HEK293T (cell line): ENCODE data around the gene NUBPL.

Experiments
- ARNT ChIP-seq: fragments of 450-650 bp; IDR thresholded peaks from 2 replicates; pipeline ENCODE4 v1.6.1; 2017; ENCODE audit warnings: mild to moderate bottlenecking
- BHLHE40 ChIP-seq: fragments of 450-650 bp; IDR thresholded peaks from 2 replicates; pipeline ENCODE4 v1.6.1; 2016; ENCODE audit warnings: mild to moderate bottlenecking, moderate library complexity, borderline replicate concordance
- ELF4 ChIP-seq: fragments of 450-650 bp; IDR thresholded peaks from 2 replicates; pipeline ENCODE4 v1.6.1; 2017; ENCODE audit warnings: antibody characterized with exemption
- FOXA1 ChIP-seq: fragments of 450-650 bp; IDR thresholded peaks from 2 replicates; pipeline ENCODE4 v1.6.1; 2016; ENCODE audit warnings: mild to moderate bottlenecking
- FOXK2 ChIP-seq: fragments of 450-650 bp; IDR thresholded peaks from 2 replicates; pipeline ENCODE4 v1.6.1; 2016; ENCODE audit warnings: mild to moderate bottlenecking
- FOXM1 ChIP-seq: fragments of 450-650 bp; IDR thresholded peaks from 2 replicates; pipeline ENCODE4 v1.6.1; 2017; ENCODE audit warnings: mild to moderate bottlenecking, borderline replicate concordance
- HDGF ChIP-seq: fragments of 450-650 bp; IDR thresholded peaks from 2 replicates; pipeline ENCODE4 v1.6.1; 2017; ENCODE audit warnings: antibody characterized with exemption, borderline replicate concordance
- NFRKB ChIP-seq: fragments of 450-650 bp; IDR thresholded peaks from 2 replicates; pipeline ENCODE4 v1.6.1; 2016; ENCODE audit warnings: mild to moderate bottlenecking, moderate library complexity
- SP1 ChIP-seq: fragments of 450-650 bp; IDR thresholded peaks from 2 replicates; pipeline ENCODE4 v1.6.1; 2017
- SUZ12 ChIP-seq: fragments of 450-650 bp; IDR thresholded peaks from 2 replicates; pipeline ENCODE4 v1.6.1; 2016; ENCODE audit warnings: mild to moderate bottlenecking
- ZNF384 ChIP-seq: fragments of 450-650 bp; IDR thresholded peaks from 2 replicates; pipeline ENCODE4 v1.6.1; 2016

GRCh38 chr14:31843361-31844091, 282.3 kb downstream of the NUBPL start:
- no peak for TF ChIP-seq FOXM1
- no peak for TF ChIP-seq BHLHE40
- TF ChIP-seq HDGF = no peak
- TF ChIP-seq ZNF384 = no peak
- no peak for TF ChIP-seq SP1
- TF ChIP-seq SUZ12 = no peak
- no peak for TF ChIP-seq ARNT
- no peak for TF ChIP-seq ELF4
- TF ChIP-seq FOXK2 = no peak
- no peak for TF ChIP-seq FOXA1
- no peak for TF ChIP-seq NFRKB
